Renal pelvis (tissue), 12 donors: ENCODE measurements around the gene FBXO7. TPM values are rescaled to one million over a fixed set of nuclear protein-coding genes. Genes with fewer than 3 reads are reported as not detected.
A peak's percentile ranks its signal among the peaks of the same experiment; 100 is the strongest.

Experiments
- DNase-seq: peaks from one replicate; pipeline ENCODE4 v3.0.0-alpha.2; 2013
- long read RNA-seq, 16 experiments: transcript quantifications; one replicate each; lab custom pipeline, GENCODE V29; 2026
- polyA plus RNA-seq, 3 donors: library from polyadenylated mRNA; unstranded; fragments of 120-200 nt; gene quantifications; one replicate each; pipeline ENCODE4 v1.2.1, GENCODE V29; 2013; ENCODE audit not compliant: insufficient read length in 3 of 3

The FBXO7 gene
- 100 to 1,000 TPM; 109 to 111 (median 110) TPM for polyA plus RNA-seq
- long read RNA-seq, donor 1, transcript FBXO7-201 (9 exons, 2,195 nt), result major isoform, 25 of 36 reads
- long read RNA-seq, donor 1, transcript FBXO7-204 (9 exons, 1,921 nt), result minor isoform, 6 of 36 reads
- long read RNA-seq, donor 1, partial matches to known transcripts, result 0 of 36 reads
- long read RNA-seq, donor 1, other reads (novel, unspliced or antisense), result 0 of 36 reads
- long read RNA-seq, donor 2, transcript FBXO7-201 (9 exons, 2,195 nt), result major isoform, 33 of 53 reads
- long read RNA-seq, donor 2, transcript FBXO7-204 (9 exons, 1,921 nt), result minor isoform, 7 of 53 reads
- long read RNA-seq, donor 2, partial matches to known transcripts, result 9 of 53 reads
- long read RNA-seq, donor 2, other reads (novel, unspliced or antisense), result 0 of 53 reads
- long read RNA-seq, donor 3, transcript FBXO7-201 (9 exons, 2,195 nt), result major isoform, 23 of 53 reads
- long read RNA-seq, donor 3, transcript FBXO7-202 (9 exons, 1,888 nt), result minor isoform, 5 of 53 reads
- long read RNA-seq, donor 3, partial matches to known transcripts, result 16 of 53 reads
- long read RNA-seq, donor 3, other reads (novel, unspliced or antisense), result 0 of 53 reads
- long read RNA-seq, donor 4, transcript FBXO7-201 (9 exons, 2,195 nt), result major isoform, 27 of 54 reads
- long read RNA-seq, donor 4, transcript FBXO7-204 (9 exons, 1,921 nt), result minor isoform, 10 of 54 reads
- long read RNA-seq, donor 4, partial matches to known transcripts, result 13 of 54 reads
- long read RNA-seq, donor 4, other reads (novel, unspliced or antisense), result 0 of 54 reads
- long read RNA-seq, donor 5, transcript FBXO7-204 (9 exons, 1,921 nt), result minor isoform, 5 of 21 reads
- long read RNA-seq, donor 5, transcript FBXO7-201 (9 exons, 2,195 nt), result major isoform, 11 of 21 reads
- long read RNA-seq, donor 5, partial matches to known transcripts, result 0 of 21 reads
- long read RNA-seq, donor 5, other reads (novel, unspliced or antisense), result 0 of 21 reads
- long read RNA-seq, donor 6, transcript FBXO7-204 (9 exons, 1,921 nt), result minor isoform, 5 of 64 reads
- long read RNA-seq, donor 6, transcript FBXO7-201 (9 exons, 2,195 nt), result major isoform, 25 of 64 reads
- long read RNA-seq, donor 6, transcript FBXO7-202 (9 exons, 1,888 nt), result minor isoform, 9 of 64 reads
- long read RNA-seq, donor 6, partial matches to known transcripts, result 24 of 64 reads
- long read RNA-seq, donor 6, other reads (novel, unspliced or antisense), result 0 of 64 reads
- long read RNA-seq, donor 7, transcript FBXO7-202 (9 exons, 1,888 nt), result minor isoform, 9 of 65 reads
- long read RNA-seq, donor 7, transcript FBXO7-201 (9 exons, 2,195 nt), result major isoform, 23 of 65 reads
- long read RNA-seq, donor 7, transcript FBXO7-204 (9 exons, 1,921 nt), result minor isoform, 8 of 65 reads
- long read RNA-seq, donor 7, partial matches to known transcripts, result 23 of 65 reads
- long read RNA-seq, donor 7, other reads (novel, unspliced or antisense), result 0 of 65 reads
- long read RNA-seq, donor 8, transcript FBXO7-201 (9 exons, 2,195 nt), result major isoform, 9 of 20 reads
- long read RNA-seq, donor 8, transcript FBXO7-202 (9 exons, 1,888 nt), result minor isoform, 8 of 20 reads
- long read RNA-seq, donor 8, partial matches to known transcripts, result 0 of 20 reads
- long read RNA-seq, donor 8, other reads (novel, unspliced or antisense), result 0 of 20 reads
- long read RNA-seq, donor 9, transcript FBXO7-201 (9 exons, 2,195 nt), result major isoform, 27 of 62 reads
- long read RNA-seq, donor 9, transcript FBXO7-204 (9 exons, 1,921 nt), result minor isoform, 5 of 62 reads
- long read RNA-seq, donor 9, partial matches to known transcripts, result 22 of 62 reads
- long read RNA-seq, donor 9, other reads (novel, unspliced or antisense), result 0 of 62 reads
- long read RNA-seq, donor 10, transcript FBXO7-201 (9 exons, 2,195 nt), result major isoform, 18 of 47 reads
- long read RNA-seq, donor 10, transcript FBXO7-202 (9 exons, 1,888 nt), result minor isoform, 6 of 47 reads
- long read RNA-seq, donor 10, transcript FBXO7-204 (9 exons, 1,921 nt), result minor isoform, 9 of 47 reads
- long read RNA-seq, donor 10, partial matches to known transcripts, result 11 of 47 reads
- long read RNA-seq, donor 10, other reads (novel, unspliced or antisense), result 0 of 47 reads
- long read RNA-seq, donor 11, transcript FBXO7-201 (9 exons, 2,195 nt), result major isoform, 17 of 56 reads
- long read RNA-seq, donor 11, transcript FBXO7-204 (9 exons, 1,921 nt), result minor isoform, 5 of 56 reads
- long read RNA-seq, donor 11, partial matches to known transcripts, result 29 of 56 reads
- long read RNA-seq, donor 11, other reads (novel, unspliced or antisense), result 0 of 56 reads
- long read RNA-seq, donor 12, transcript FBXO7-204 (9 exons, 1,921 nt), result minor isoform, 11 of 84 reads
- long read RNA-seq, donor 12, transcript FBXO7-202 (9 exons, 1,888 nt), result minor isoform, 12 of 84 reads
- long read RNA-seq, donor 12, transcript FBXO7-201 (9 exons, 2,195 nt), result major isoform, 45 of 84 reads
- long read RNA-seq, donor 12, partial matches to known transcripts, result 11 of 84 reads
- long read RNA-seq, donor 12, other reads (novel, unspliced or antisense), result 0 of 84 reads
- long read RNA-seq, donor 13, transcript FBXO7-201 (9 exons, 2,195 nt), result major isoform, 7 of 22 reads
- long read RNA-seq, donor 13, partial matches to known transcripts, result 11 of 22 reads
- long read RNA-seq, donor 13, other reads (novel, unspliced or antisense), result 0 of 22 reads
- long read RNA-seq, donor 14, transcript FBXO7-202 (9 exons, 1,888 nt), result minor isoform, 7 of 100 reads
- long read RNA-seq, donor 14, transcript FBXO7-204 (9 exons, 1,921 nt), result minor isoform, 13 of 100 reads
- long read RNA-seq, donor 14, transcript FBXO7-201 (9 exons, 2,195 nt), result major isoform, 32 of 100 reads
- long read RNA-seq, donor 14, partial matches to known transcripts, result 45 of 100 reads
- long read RNA-seq, donor 14, other reads (novel, unspliced or antisense), result 0 of 100 reads
- long read RNA-seq, donor 15, transcript FBXO7-204 (9 exons, 1,921 nt), result minor isoform, 7 of 58 reads
- long read RNA-seq, donor 15, transcript FBXO7-201 (9 exons, 2,195 nt), result major isoform, 29 of 58 reads
- long read RNA-seq, donor 15, transcript FBXO7-202 (9 exons, 1,888 nt), result minor isoform, 11 of 58 reads
- long read RNA-seq, donor 15, partial matches to known transcripts, result 6 of 58 reads
- long read RNA-seq, donor 15, other reads (novel, unspliced or antisense), result 0 of 58 reads
- long read RNA-seq, donor 16, transcript FBXO7-204 (9 exons, 1,921 nt), result minor isoform, 6 of 99 reads
- long read RNA-seq, donor 16, transcript FBXO7-201 (9 exons, 2,195 nt), result major isoform, 27 of 99 reads
- long read RNA-seq, donor 16, transcript FBXO7-202 (9 exons, 1,888 nt), result minor isoform, 5 of 99 reads
- long read RNA-seq, donor 16, partial matches to known transcripts, result 58 of 99 reads
- long read RNA-seq, donor 16, other reads (novel, unspliced or antisense), result 0 of 99 reads

DNA sequence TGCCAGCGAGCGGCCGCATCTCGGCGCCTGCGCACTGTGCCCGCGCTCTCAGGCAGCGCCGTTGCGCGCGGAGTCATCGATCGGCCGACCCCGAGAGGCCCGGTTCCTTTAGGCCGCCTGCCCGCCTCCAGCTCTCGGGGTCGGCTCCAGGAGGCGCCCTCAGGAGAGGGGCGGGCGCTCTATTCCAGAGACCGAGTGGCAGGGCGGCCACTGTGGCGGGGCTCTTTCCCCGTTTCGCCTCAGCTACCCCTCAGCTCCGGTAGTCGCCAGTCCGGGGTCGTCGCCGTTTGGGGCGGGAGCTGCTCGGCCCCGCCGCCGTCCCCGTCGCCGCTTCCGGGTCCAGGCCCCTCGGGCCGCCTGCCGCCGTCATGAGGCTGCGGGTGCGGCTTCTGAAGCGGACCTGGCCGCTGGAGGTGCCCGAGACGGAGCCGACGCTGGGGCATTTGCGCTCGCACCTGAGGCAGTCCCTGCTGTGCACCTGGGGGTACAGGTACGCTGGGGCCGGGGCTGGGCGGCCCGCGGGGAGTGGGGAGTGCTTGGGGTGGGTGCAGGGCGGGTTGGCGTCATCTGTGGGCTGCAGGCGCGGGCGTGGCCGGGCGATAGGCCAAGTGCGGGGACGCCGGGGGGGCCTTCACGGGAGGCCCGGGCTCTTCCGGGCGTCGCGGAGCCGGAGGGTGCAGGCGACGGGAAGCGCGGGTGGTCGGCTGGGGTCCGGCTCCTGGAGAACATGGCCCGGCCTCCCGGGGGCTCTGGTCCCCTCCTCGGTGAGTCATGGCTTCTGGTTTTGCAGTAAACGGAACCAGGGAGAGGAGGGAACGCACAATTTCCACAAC, at the start of gene FBXO7:
TSS of gene FBXO7 (plus strand) at position 177 of the 833 bp plus-strand sequence. CDS start at position 369, 192 bp downstream.
- peak; percentile 94 for DNase-seq

DNA sequence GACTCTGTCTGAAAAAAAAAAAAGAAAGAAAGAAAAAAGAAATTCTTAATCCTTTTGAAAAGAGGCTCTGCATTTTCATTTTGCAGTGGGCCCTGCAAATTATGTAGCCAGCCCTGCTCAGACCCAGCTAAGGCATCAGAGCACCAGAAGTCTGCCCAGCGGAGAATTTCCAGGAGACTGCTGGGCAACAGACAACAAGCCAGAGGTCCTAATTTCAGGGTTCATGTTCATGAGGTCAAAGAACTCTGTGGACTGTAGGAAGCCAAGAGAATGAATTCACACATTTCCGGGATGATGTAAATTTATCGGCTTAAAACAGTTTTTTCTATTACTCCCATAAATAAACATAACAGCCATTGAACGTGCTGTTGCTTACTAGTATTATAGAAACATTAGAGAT, 47.7 kb upstream of the FBXO7 start:
- no peak for DNase-seq

DNA sequence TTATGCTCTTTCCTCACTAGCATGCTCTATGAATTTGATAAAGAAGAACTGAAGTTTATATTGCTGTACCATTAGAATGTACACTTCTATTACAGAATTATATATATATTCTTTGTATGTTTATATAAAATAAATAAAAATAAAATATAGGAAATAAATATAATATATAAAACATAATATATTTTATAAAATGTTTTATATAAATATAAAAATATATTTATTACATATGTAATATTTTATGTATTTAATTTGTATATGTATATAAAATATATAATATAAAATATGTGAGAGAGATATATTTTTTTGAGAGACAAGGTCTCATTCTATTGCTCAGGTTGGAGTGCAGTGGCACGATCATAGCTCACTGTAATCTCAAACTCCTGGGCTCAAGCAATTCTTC, 44.3 kb upstream of the FBXO7 start:
- DNase-seq, result no peak

DNA sequence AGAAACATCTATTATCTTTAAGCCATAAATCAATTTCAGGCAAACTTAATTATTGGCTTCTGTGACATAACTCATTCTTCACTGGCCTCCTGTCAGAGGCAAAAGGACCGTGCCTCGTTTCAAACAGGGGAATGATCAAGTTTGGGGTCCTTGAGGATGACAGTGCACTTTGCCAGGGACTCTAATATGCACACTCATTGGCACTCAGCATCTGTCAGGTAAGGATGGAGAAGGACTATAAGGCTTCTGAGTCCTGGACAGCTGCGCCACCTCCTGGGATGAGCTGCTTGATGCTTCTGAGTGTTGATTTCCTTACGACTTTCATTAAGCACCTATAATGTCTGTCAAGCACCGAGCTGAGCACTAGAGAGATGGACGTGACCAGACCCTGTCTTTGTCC, 30.5 kb upstream of the FBXO7 start:
- no peak for DNase-seq

DNA sequence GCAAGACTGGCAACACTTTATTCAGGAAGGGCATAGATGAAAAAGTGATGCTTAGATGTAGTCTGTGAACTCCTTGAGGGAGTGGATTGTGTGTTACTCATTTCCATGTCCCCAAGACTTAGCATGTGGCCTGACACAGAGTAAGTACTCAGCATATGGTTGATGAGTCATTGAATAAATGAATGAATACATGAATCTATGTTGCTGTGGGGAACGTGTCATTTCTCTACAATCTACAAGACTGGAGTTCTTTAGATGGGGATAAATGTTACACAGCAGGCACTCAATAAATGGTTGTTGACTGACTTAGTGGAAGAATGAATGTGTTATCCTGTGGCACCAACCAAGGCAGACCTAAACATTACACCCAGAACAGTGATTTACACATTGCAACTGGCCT, 28.3 kb upstream of the FBXO7 start:
- no peak for DNase-seq

DNA sequence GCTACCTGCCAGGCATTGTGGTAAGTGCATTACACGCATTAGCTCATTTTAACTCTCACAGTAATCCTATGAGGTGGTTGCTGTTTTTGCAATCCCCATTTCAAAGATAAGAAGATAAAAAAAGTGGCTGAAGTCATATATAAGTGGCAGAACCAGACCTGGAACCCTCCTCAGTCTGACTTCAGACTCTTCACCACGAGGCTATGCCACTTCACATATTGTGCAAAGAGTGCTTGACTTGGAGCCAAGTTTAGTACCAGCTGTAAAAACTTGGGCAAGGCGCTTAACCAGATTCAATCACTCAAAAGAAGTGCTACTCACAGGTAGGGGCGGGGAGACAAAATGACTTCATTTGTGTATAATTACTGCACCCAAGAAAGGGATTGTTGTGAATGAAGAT, 25.6 kb upstream of the FBXO7 start:
- DNase-seq, result no peak

DNA sequence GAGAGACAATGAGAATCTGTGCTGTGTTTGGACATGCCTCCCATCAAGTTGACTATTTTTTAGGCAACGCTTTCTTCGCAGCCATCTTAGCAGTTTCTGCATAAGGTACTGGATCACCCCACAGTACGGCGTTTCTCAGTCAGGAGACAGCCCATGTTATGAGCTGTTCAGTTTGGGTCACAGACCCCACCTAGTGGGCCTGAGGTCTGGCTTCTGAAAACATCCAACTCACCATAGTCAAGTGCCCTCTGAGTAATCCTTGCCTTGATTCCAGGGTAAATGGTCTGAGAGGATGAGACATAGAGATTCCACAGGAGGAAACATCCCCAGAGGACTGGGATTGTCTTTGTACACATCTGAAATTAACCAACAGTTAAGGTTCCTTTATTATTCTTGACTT, 17.6 kb upstream of the FBXO7 start:
- no peak for DNase-seq

DNA sequence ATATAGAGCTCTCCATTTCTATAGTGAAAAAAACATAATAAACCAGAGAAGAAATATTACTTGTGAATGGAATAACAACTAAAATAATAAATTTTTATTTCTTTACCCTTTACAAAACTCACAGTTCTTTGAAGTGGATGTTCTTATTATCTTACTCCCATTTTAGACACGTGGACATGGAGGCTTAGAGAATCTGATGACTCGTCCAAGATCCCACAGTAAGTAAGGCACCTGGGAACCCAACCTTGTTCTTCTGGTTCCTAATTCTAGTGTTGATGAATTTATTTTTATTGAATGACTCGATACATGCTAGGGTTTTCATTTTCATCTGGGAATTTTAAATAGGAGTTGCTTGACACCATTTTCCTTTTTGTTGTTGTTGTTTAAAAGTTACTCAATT, 12.2 kb upstream of the FBXO7 start:
- no peak for DNase-seq

DNA sequence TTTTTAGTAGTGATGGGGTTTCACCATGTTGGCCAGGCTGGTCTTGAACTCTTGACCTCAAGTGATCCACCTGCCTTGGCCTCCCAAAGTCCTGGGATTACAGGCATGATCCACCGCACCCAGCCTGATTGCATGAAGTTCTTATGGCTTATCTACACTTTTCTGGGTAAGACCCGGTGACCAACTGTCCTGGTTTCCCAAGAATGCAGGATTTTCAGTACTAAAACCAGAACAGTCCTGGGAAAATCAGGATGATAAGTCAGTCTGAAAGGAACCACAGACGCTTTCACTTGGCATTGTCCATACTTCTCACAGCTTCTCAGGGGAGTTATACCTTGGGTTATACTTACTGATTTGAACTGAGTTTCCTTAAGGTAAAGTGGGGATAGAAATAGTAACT, 8.9 kb upstream of the FBXO7 start:
- no peak for DNase-seq

DNA sequence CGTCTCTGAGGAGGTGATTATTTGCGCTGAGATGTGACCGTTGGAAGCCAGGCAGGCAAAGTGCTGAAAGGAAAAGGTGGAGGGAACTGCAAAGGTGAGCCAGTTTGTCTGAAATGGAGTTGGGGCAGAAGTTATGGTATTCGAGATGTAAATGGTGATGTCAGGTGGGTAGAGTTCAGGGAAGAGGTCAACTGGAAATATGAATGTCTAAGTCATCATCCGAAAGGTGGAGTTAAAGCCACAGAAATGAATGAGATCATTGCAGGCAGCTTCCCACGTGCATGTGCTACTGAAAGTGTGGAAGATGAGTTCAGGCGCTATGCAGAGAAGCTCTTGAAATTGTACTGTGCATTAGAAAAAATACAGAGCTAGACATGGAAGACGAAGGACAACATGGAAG, 8.1 kb upstream of the FBXO7 start:
- DNase-seq, result no peak

DNA sequence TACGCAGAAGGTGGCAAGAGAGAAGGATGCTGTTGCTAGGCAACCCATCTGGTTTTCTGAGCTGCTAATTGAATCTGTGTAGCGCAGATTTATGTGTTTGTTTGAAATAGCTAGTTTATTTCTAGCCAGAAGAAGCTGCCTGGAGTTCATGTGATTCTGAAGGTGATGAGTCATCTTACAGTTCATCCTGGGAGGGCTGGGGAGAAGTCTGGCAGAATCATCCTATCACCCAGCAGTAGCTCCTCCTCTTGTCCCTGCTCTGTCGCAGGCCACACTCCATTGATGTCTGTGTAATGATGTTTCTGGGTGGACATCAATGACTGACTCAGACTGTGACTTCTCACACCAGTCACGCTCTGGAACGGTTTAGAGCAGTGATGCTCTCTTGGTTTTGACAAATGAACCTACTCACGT, 4.8 kb upstream of the FBXO7 start:
- DNase-seq, result no peak

DNA sequence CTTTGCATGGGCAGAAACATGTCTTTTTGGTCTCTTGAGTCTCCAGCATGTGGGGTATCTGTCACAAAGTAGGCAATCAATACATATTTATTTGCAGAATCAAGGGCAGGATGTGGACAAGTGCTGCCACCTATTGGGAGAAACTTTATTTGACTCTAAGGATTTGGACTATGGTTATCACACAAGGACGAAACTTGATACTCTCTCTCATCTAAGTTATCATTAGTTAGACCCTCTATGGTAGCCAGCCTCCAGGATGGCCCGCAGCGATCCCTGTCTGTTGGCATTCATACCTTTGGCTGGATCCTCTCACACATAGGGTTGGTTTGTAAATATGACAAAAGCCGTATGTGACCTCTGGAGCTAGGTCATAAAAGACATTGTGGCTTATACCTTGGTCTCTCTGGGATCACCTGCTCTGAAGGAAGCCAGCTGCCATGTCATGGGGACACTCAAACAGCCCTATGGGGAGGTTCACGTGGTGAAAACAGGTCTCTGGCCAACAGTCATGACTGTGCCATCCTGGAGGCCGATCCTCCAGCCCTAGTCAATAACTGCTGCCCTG, 1.1 kb upstream of the FBXO7 start:
- DNase-seq, result peak; percentile 53

DNA sequence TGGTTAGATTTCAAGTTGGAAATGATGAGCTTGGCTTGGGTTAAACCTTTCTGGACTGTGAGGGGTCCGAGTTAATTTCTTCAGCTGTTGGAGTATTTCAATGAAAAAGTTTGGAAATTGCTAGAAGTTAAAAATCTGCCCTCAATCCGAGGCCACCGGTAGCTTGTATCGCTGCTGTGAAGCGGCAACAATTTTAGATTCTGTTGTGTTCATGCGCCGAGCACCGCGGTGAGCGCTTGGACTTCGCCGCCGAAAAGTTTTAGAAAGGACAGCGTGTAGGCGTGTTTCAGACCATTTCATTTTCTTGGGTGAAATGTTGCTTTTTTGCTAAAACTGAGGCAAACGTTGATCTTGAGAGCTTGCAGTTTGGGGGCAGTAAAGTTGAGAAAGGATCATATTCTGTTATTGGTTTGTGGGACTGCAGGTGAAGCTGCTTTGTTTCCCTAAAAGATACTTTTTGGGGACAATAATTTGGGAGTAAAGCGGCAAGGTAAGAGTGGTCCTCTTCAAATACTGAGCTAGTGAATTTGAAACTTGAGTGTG, 928 bp downstream of the FBXO7 start:
- DNase-seq, result peak; percentile 50

DNA sequence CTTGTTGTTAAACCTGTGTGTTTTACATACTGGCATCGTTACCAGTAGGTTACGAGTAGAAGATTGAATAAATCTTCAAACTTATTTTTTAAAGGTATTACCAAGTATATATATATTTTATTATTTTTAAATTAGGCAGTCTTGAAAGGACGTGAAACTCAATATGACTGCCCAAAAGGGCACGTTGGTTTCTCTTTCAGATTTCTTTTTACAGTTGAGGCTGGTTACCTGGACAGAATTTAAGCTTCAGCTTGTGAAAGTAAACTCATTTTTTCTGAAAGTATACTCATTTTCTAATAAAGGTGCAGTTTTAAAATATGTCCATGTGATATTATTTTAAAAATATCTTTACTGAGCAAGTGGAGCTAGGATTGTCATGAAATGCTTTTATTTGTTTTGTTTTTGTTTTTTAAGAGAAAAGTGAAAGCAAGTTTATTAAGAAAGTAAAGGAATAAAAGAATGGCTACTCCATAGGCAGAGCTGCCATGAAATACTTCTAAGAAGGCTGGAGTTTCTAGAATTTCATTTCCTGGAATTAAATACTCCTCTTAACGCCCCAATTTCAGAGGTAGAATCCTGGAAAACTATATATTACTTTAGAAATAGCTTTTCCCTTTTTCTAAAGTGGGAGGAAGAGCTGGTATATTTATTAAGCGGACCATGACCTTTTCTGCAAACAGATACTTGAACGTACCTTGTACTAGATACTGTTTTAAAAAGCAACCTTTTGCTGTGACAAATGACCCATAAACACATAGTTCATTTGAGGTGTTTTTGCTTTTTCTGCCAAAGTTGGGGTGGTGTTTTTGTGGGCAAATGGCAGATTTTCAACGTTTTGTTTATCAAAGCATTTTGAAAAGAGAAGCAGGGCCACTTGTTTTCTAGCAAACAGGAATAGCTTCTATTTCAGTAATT, 1.9 kb downstream of the FBXO7 start:
- no peak for DNase-seq

DNA sequence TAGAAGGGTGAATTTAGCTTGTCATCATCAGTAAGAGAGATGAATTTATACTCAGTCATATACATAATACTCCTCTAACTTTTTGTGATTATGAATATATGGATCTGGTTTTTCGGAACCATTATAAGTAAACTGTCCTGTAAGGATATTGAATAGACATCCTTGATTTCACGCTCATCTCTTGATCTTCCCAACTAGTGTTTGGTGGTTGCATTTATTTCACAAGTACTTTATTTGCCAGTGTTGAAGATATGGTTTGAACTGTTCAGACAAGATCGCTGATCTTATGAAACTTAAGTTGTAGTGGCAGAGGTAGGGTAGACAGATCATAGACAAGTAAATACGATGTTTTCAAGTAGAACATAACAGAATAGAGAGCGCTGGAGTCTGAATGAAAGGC, 3.0 kb downstream of the FBXO7 start:
- no peak for DNase-seq
